Suprapubic skin (tissue), 4 donors: Measurements from ENCODE around the gene COL19A1. TPM values are rescaled to one million over a fixed set of nuclear protein-coding genes. Genes with fewer than 3 reads are reported as not detected.
"Not testable (repeated sequence)": the region's sequence is repeated elsewhere in the genome, so short reads cannot be mapped to it uniquely, and the experiment has no call there.

Experiments
- DNase-seq, 2 donors: peaks; one replicate each; pipeline ENCODE4 v3.0.0-alpha.2; 2019; ENCODE audit warnings: low spot score in 2 of 2
- H3K27ac ChIP-seq: fragments of 200-600 bp; sonication (generic); one replicate; pipeline ENCODE4 v1.5.1; 2019
- H3K27me3 ChIP-seq: fragments of 200-600 bp; sonication (generic); one replicate; pipeline ENCODE4 v1.5.1; 2019
- H3K36me3 ChIP-seq: fragments of 200-600 bp; sonication (generic); one replicate; pipeline ENCODE4 v1.5.1; 2019
- H3K4me1 ChIP-seq: fragments of 200-600 bp; sonication (generic); one replicate; pipeline ENCODE4 v1.5.1; 2019
- H3K4me3 ChIP-seq: fragments of 200-600 bp; sonication (generic); one replicate; pipeline ENCODE4 v1.5.1; 2019; ENCODE audit warnings: mild to moderate bottlenecking
- H3K9me3 ChIP-seq: fragments of 200-600 bp; sonication (generic); one replicate; pipeline ENCODE4 v1.5.1; 2019
- EP300 ChIP-seq: sonication (generic); formaldehyde crosslinking; IDR thresholded peaks from one replicate; pipeline ENCODE4 v1.6.1; 2017; ENCODE audit warnings: antibody characterized with exemption
- POLR2A ChIP-seq, 2 donors: fragments of 450-650 bp; IDR thresholded peaks; one replicate each; pipeline ENCODE4 v1.6.1; 2017; ENCODE audit warnings: antibody characterized with exemption in 2 of 2, mild to moderate bottlenecking in 2 of 2, moderate library complexity in 2 of 2
- POLR2AphosphoS5 ChIP-seq, 3 donors: sonication (generic); formaldehyde crosslinking; IDR thresholded peaks; one replicate each; pipeline ENCODE4 v1.6.1; 2017; ENCODE audit warnings: antibody characterized with exemption in 3 of 3
- WGBS: methylation state at CpG from one replicate; pipeline ENCODE4 v1.1.5; 2018; 5-methylcytosine and 5-hydroxymethylcytosine counted together
- total RNA-seq, 4 donors: library from RNA; depleted of rRNA; stranded (reverse); fragments of >200 nt; gene quantifications; one replicate each; pipeline ENCODE4 v1.1.0, GENCODE V29; 2016
- TF ChIP-seq, protein P1 (sequence below), 2 donors: fragments of 200-600 bp in 1 of 2; fragments of 450-650 bp in 1 of 2; sonication (generic) in 1 of 2; IDR thresholded peaks; one replicate each; pipeline ENCODE4 v1.5.1; 2016 to 2019; ENCODE audit warnings: antibody characterized with exemption in 2 of 2, mild to moderate bottlenecking in 1 of 2, moderate library complexity in 1 of 2

The COL19A1 gene
- total RNA-seq, 4 donors from 2014 or later: 0.10 TPM; not detected in 3

DNA sequence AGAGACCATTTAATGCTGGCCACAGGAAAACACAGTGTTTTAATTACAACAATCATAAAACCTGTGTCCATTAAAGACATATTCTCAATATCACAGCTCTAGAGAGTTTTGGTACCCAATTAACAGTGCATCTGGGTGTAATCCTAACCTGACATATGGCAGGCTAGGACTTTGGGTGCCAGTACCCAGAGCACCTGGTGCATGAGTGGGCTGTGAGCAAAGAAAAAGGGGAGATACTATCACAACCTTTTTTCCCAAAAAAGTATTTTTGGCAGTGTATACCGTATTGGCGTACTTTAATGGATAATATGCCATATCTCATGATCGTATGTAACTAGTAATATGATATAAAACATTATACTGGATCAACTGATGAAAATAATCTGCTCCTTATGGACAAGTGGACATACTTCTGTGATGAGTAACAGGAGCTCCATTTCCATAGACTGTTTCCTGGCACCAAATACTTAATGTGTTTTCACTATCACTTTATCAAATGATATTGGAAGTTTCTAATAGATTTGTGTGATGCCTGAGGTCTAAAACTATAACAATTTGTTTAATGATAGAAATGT is 91.7 kb downstream of the COL19A1 start:
- Histone ChIP-seq H3K36me3 (no peaks in the 10 kb centered on the region), H3K4me3 (no peak overlapping the region), H3K27me3 (no peaks in the 10 kb centered on the region), H3K9me3 (no peaks in the 10 kb centered on the region), H3K27ac (no peak overlapping the region), H3K4me1 (no peaks in the 10 kb centered on the region)
- no peak for DNase-seq
- WGBS: 80% methylated on average over 3 of the region's 3 CpGs
- no peak for TF ChIP-seq POLR2A (IDR thresholded peaks at IDR 0.05)
- TF ChIP-seq, protein P1, sequence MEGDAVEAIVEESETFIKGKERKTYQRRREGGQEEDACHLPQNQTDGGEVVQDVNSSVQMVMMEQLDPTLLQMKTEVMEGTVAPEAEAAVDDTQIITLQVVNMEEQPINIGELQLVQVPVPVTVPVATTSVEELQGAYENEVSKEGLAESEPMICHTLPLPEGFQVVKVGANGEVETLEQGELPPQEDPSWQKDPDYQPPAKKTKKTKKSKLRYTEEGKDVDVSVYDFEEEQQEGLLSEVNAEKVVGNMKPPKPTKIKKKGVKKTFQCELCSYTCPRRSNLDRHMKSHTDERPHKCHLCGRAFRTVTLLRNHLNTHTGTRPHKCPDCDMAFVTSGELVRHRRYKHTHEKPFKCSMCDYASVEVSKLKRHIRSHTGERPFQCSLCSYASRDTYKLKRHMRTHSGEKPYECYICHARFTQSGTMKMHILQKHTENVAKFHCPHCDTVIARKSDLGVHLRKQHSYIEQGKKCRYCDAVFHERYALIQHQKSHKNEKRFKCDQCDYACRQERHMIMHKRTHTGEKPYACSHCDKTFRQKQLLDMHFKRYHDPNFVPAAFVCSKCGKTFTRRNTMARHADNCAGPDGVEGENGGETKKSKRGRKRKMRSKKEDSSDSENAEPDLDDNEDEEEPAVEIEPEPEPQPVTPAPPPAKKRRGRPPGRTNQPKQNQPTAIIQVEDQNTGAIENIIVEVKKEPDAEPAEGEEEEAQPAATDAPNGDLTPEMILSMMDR (IDR thresholded peaks at IDR 0.05): no peak
- TF ChIP-seq EP300: no peak
- no peak for TF ChIP-seq POLR2AphosphoS5 (IDR thresholded peaks at IDR 0.05)

DNA sequence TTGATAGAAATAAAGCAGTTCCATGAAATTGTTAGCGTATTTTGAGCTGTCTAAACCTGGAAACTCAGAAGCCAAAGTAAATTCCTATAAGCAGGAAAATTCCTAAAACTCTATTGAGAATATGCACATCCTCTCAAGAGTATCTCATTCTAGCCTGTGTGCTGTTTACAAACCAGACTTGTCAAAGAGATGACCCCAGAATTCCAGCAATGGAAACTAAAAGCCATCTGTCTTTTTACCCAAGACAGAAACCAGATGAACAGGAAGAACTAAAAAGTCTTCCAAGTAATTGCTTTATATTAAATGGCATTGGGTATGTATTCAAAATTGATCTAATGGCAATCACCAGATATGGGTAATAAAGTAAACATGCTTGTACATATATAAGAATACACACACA is 92.6 kb downstream of the COL19A1 start:
- H3K27me3 ChIP-seq: no peaks in the 10 kb centered on the region
- no peak for DNase-seq
- no peak for TF ChIP-seq POLR2AphosphoS5 (IDR thresholded peaks at IDR 0.05)
- TF ChIP-seq POLR2A (IDR thresholded peaks at IDR 0.05): no peak
- TF ChIP-seq, protein P1 (IDR thresholded peaks at IDR 0.05): no peak
- TF ChIP-seq EP300: no peak
- H3K27ac ChIP-seq: no peak overlapping the region
- H3K4me1 ChIP-seq: no peaks in the 10 kb centered on the region
- no peaks in the 10 kb centered on the region for H3K36me3 ChIP-seq
- WGBS: 93% methylated on average over 1 of the region's 1 CpG
- no peaks in the 10 kb centered on the region for H3K9me3 ChIP-seq
- H3K4me3 ChIP-seq: no peak overlapping the region

DNA sequence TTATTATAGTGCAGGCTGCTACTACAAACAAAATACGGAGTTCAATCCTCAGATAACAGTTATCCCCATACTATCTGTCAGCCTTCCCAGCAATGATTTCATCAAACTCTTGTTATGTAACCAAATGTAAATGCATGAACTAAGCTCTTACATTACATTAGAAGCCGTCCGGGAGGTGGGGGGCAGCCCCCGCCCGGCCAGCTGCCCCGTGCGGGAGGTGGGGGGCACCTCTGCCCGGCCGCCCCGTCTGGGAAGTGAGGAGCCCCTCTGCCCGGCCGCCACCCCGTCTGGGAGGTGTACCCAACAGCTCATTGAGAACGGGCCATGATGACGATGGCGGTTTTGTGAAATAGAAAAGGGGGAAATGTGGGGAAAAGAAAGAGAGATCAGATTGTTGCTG is 99.6 kb downstream of the COL19A1 start:
- H3K36me3 ChIP-seq, DNase-seq, H3K27ac ChIP-seq, H3K9me3 ChIP-seq, H3K4me3 ChIP-seq, H3K4me1 ChIP-seq, H3K27me3 ChIP-seq: not testable (repeated sequence)
- 95% methylated on average over 12 of the region's 16 CpGs for WGBS

GRCh38 chr6:69973138-69973537 is 106.8 kb downstream of the COL19A1 start:
- H3K4me1 ChIP-seq: no peaks in the 10 kb centered on the region
- no peaks in the 10 kb centered on the region for H3K9me3 ChIP-seq
- DNase-seq: no peak
- WGBS: 58% methylated on average over 2 of the region's 2 CpGs
- H3K36me3 ChIP-seq: no peaks in the 10 kb centered on the region
- no peak for TF ChIP-seq POLR2AphosphoS5 (IDR thresholded peaks at IDR 0.05)
- no peak for TF ChIP-seq EP300
- no peak for TF ChIP-seq POLR2A (IDR thresholded peaks at IDR 0.05)
- TF ChIP-seq, protein P1 (IDR thresholded peaks at IDR 0.05): no peak
- H3K27me3 ChIP-seq: no peaks in the 10 kb centered on the region
- H3K27ac ChIP-seq: no peak overlapping the region
- no peak overlapping the region for H3K4me3 ChIP-seq

- TF ChIP-seq EP300: no peak
- TF ChIP-seq, protein P1 (IDR thresholded peaks at IDR 0.05): no peak
- no peaks in the 10 kb centered on the region for H3K4me1 ChIP-seq
- 71% methylated on average over 3 of the region's 3 CpGs for WGBS
- no peak for DNase-seq
- H3K9me3 ChIP-seq: no peaks in the 10 kb centered on the region
- H3K27me3 ChIP-seq: no peaks in the 10 kb centered on the region
- H3K27ac ChIP-seq: no peak overlapping the region
- no peaks in the 10 kb centered on the region for H3K36me3 ChIP-seq
- no peak overlapping the region for H3K4me3 ChIP-seq
Observed at GRCh38 chr6:69973763-69974162, 107.4 kb downstream of the COL19A1 start.

GRCh38 chr6:69974193-69974592 is 107.8 kb downstream of the COL19A1 start:
- no peak for DNase-seq
- 59% methylated on average over 2 of the region's 2 CpGs for WGBS
- Histone ChIP-seq H3K9me3 (no peaks in the 10 kb centered on the region), H3K27ac (no peak overlapping the region), H3K4me1 (no peaks in the 10 kb centered on the region), H3K36me3 (no peaks in the 10 kb centered on the region), H3K27me3 (no peaks in the 10 kb centered on the region), H3K4me3 (no peak overlapping the region)
- TF ChIP-seq POLR2A (IDR thresholded peaks at IDR 0.05) (no peak), POLR2AphosphoS5 (IDR thresholded peaks at IDR 0.05) (no peak), EP300 (no peak)
- TF ChIP-seq, protein P1 (IDR thresholded peaks at IDR 0.05): no peak
